Smooth muscle cell of trachea (primary cell): Measurements from ENCODE around the gene SRGAP1. TPM values are rescaled to one million over a fixed set of nuclear protein-coding genes. Genes with fewer than 3 reads are reported as not detected.

Experiments used
- total RNA-seq: library from RNA; depleted of rRNA; stranded (reverse); fragments of >200 nt; gene quantifications from 2 replicates; pipeline ENCODE4 v1.2.1, GENCODE V29; 2014

Gene SRGAP1
- total RNA-seq: 27.5 and 45.8 TPM in 2 replicates

DNA sequence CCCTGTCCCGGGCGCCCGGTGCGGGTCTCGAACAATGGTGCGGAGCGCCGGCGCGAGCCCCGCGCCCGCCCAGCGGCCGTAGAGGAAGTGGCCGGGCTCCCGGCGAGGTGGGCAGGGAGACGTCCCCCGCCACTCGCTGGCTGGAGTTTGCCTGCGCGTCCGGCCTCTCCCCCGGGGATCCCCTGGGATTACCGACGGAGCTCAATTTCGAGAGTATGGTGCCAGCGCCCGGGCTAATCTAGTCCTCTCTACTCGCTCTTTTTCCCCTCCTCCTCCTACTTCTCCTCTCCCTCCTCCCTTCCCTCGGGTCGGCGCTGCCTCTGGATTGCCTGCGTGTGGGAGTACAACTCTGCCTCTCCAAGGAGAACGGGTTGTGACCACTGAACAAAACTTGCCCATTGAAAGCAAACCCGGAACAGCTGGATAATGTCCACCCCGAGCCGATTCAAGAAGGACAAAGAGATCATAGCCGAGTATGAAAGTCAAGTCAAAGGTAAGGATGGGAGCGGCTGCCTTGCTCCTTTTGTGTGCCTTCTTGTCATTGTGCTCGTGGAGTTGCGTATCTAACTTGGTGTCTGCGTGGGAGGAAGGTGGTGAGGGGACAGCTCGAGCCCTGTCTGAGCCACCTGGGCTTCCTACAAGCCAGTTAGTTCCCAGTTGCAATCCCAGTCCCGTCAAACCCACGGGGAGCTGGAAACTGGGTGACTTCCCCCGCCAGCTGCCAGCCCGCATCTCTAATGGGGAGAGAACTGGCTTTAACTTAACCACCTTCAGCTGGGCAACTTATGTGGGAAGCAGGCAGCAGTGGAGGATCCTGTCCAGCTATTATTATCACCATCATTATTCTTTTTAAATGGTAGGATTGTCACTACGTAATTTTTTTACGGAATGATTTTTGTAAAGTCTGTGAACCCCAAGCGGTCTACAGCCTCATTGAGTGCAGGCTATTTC is at the start of gene SRGAP1:
Gene SRGAP1 (plus strand): TSS at position 310 of the 951 bp plus-strand sequence. CDS start 117 bp downstream, at position 427.

Other genes starting within 250 kb of the SRGAP1 start
- gene DPY19L2, start 176.2 kb upstream of the SRGAP1 start, total RNA-seq: 0.73 and 2.3 TPM in 2 replicates
- 14.5 and 15.1 TPM in 2 replicates for gene RXYLT1, start 64.8 kb upstream of the SRGAP1 start, total RNA-seq